Neural crest cell (in vitro differentiated cells): ENCODE data around the gene ZC3HAV1L. TPM values are rescaled to one million over a fixed set of nuclear protein-coding genes. Genes with fewer than 3 reads are reported as not detected.

Source experiments
- DNase-seq: peaks from one replicate; pipeline ENCODE4 v3.0.0; 2021; ENCODE audit warnings: low read depth, mixed read lengths, low spot score
- H3K27ac Mint-ChIP-seq: one replicate; pipeline ENCODE4 v1.8.0; 2021; ENCODE audit warnings: mild to moderate bottlenecking, mixed read lengths; ENCODE audit not compliant: unreplicated experiment
- H3K27me3 Mint-ChIP-seq: 2 replicates; pipeline ENCODE4 v1.8.0; 2021; ENCODE audit warnings: low read depth, mild to moderate bottlenecking, mixed read lengths
- H3K36me3 Mint-ChIP-seq: 2 replicates; pipeline ENCODE4 v1.8.0; 2021; ENCODE audit warnings: low read depth, mild to moderate bottlenecking, mixed read lengths
- H3K4me1 Mint-ChIP-seq: 2 replicates; pipeline ENCODE4 v1.8.0; 2021; ENCODE audit warnings: mixed read lengths
- H3K4me3 Mint-ChIP-seq: one replicate; pipeline ENCODE4 v1.8.0; 2021; ENCODE audit warnings: mild to moderate bottlenecking, mixed read lengths
- H3K9me3 Mint-ChIP-seq: 2 replicates; pipeline ENCODE4 v1.8.0; 2021; ENCODE audit warnings: mixed read lengths
- total RNA-seq: library from RNA; stranded (reverse); gene quantifications from 2 replicates; pipeline ENCODE4 v1.2.1, GENCODE V29; 2021
- TF ChIP-seq, protein P1 (sequence below): fragments of 200-600 bp; sonication (generic); conservative IDR thresholded peaks from 2 replicates; pipeline ENCODE4 v1.5.0; 2021; ENCODE audit warnings: antibody characterized with exemption, mild to moderate bottlenecking

Gene ZC3HAV1L
- total RNA-seq, 1 donor from 2014 or later: 0.44 TPM

DNA sequence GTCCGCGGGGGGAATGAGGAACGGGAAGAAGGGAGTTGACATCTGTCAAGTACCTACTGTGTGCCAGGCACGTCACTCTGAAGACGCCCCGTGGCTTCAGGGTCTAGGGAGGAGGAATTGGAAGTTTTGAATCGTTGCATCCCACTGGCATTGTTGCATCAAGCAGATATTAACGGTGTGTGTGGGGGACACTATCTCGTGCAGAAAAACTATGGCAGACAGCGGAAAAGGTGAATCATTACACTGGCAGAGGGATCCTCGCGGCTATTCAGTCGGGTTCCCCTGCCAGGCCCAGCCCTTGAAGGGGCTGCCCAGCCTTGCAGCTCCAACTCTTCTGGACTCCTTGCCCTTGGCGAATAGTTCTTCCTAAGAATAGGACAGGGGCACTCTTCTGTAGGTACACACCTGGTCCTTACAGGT is 53.6 kb downstream of the ZC3HAV1L start:
- DNase-seq: no peak
- H3K27ac Mint-ChIP-seq: no peak overlapping the region
- H3K4me1 Mint-ChIP-seq: peaks cover 37% of the 10 kb centered on the region
- no peaks in the 10 kb centered on the region for H3K9me3 Mint-ChIP-seq
- no peaks in the 10 kb centered on the region for H3K36me3 Mint-ChIP-seq
- TF ChIP-seq, protein P1, sequence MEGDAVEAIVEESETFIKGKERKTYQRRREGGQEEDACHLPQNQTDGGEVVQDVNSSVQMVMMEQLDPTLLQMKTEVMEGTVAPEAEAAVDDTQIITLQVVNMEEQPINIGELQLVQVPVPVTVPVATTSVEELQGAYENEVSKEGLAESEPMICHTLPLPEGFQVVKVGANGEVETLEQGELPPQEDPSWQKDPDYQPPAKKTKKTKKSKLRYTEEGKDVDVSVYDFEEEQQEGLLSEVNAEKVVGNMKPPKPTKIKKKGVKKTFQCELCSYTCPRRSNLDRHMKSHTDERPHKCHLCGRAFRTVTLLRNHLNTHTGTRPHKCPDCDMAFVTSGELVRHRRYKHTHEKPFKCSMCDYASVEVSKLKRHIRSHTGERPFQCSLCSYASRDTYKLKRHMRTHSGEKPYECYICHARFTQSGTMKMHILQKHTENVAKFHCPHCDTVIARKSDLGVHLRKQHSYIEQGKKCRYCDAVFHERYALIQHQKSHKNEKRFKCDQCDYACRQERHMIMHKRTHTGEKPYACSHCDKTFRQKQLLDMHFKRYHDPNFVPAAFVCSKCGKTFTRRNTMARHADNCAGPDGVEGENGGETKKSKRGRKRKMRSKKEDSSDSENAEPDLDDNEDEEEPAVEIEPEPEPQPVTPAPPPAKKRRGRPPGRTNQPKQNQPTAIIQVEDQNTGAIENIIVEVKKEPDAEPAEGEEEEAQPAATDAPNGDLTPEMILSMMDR: no peak
- peak overlapping the region; percentile 87 for H3K4me3 Mint-ChIP-seq
- no peaks in the 10 kb centered on the region for H3K27me3 Mint-ChIP-seq

DNA sequence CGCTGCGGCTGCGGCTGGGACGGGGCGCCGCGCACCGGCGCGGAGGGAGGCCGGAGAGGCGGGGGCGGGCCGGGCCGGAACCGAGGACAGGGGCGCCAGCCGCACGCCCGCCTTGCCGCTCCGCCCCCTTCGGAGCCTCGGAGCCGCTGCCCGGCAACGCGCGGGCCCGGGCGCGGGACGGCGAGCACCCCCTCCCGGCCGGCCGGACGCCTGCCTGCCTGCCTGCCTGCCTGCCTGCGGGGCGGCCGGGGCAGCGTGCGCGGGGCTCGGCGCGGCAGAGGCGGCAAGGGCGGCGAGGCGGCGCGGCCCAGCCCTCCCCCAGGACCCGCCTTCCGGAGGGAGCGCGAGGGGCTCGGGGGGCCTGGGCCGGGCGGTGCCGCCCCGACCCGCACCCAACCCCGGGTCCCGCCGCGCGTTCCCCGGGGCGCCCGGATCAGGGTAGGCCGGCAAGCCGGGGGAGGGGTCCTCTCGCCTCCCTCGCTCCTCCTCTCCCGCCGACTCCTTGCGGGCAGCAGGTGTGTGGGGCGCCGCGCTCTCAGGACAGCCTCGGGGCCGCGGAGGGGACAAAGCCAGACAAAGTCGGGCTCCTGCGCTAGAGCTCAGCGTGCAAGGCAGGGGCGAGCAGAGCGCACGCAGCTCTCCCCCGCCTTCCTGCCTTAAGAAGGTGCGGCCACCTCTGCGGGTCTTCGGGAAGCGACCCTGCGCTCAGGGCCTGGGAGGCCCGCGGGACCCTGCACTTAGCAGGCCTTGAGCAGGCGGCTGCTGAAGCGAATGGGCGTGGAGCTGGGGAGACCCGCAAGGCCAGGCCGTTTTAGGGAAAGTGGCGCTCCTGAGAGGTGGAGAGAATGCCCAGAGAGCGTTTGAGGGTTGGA is 54.3 kb downstream of the ZC3HAV1L start, which contains the start of gene KIAA1549:
TSS of gene KIAA1549 (minus strand) at position 58 of the 872 bp plus-strand sequence. CDS start 120 bp downstream, outside the sequence.
- H3K36me3 Mint-ChIP-seq: no peaks in the 10 kb centered on the region
- peak within 1 kb of the TSS; percentile 99 for H3K4me3 Mint-ChIP-seq
- H3K9me3 Mint-ChIP-seq: no peaks in the 10 kb centered on the region
- TF ChIP-seq, protein P1: peak; percentile 33
- no peaks in the 10 kb centered on the region for H3K27me3 Mint-ChIP-seq
- DNase-seq: peak; percentile 51
- peak within 1 kb of the TSS; percentile 93 for H3K27ac Mint-ChIP-seq
- H3K4me1 Mint-ChIP-seq: peaks cover 37% of the 10 kb centered on the region

DNA sequence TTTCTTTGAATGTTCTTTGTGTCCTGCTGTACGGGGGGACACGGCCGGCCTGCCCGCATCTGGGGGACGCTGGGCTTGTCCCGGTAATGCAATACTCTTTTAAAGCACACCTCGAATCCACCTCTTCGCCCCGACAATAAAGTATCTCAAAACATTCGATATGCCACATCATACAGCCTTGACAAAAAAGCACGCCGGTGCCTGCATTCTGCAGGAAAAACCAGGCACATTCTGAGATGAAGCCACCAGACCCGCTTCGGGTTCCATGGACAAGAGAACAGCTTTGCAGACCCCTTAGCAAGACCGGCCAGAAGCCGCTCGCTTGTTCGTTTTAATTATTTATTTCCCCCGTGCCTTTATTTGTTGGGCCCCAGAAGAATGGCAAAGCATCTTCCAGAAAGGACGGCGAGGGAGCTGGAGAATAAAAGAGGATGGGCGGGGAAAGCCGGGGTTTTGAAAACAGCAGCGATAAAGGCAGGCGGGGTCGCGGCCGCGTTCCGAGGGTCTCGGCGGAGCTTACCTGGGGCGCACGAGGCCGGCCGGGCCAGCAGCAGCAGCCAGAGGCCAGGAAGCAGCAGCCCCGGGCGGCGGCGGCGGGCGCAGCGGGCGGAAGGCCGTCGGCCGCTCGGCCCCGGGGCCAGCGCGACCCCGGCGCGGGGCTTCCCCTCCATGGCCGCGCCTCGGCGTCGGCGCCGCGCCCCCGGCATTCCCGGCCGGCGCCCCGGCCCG is 55.1 kb downstream of the ZC3HAV1L start:
- Mint-ChIP-seq H3K4me1 (peaks cover 38% of the 10 kb centered on the region), H3K27ac (peak overlapping the region; percentile 93), H3K27me3 (no peaks in the 10 kb centered on the region), H3K9me3 (no peaks in the 10 kb centered on the region), H3K36me3 (no peaks in the 10 kb centered on the region), H3K4me3 (peak overlapping the region; percentile 99)
- TF ChIP-seq, protein P1: no peak
- DNase-seq: peak; percentile 40

DNA sequence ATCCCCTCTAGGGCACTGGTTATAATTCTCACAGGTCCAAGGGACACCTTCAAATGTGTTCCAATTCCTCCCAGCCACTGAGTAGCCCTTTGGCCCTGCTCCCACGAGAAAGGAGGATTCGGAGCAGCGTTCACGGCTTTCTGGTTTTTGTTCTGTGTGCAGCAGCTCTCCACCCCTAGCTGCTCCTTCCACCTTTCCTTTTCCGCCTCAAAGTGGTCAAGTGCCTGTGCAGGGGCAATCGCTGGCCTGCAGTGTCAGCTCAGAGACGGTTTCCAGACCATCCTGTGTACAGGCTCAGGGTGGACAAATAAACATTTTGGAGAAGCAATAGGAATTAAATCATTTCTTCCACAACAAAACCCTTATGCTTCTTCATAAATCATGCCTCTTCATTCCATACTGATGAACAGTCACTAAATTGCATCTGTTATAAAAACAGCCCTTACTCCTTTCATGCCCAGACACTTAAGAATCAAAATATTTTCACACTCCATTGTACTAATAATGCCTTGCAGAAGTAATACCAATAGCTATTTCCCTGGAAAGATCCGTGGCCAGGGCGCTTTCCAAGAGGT is 55.8 kb downstream of the ZC3HAV1L start:
- H3K36me3 Mint-ChIP-seq: no peaks in the 10 kb centered on the region
- TF ChIP-seq, protein P1: no peak
- H3K4me1 Mint-ChIP-seq: peaks cover 45% of the 10 kb centered on the region
- H3K4me3 Mint-ChIP-seq: peak overlapping the region; percentile 99
- peak overlapping the region; percentile 93 for H3K27ac Mint-ChIP-seq
- H3K9me3 Mint-ChIP-seq: no peaks in the 10 kb centered on the region
- no peak for DNase-seq
- H3K27me3 Mint-ChIP-seq: no peaks in the 10 kb centered on the region

DNA sequence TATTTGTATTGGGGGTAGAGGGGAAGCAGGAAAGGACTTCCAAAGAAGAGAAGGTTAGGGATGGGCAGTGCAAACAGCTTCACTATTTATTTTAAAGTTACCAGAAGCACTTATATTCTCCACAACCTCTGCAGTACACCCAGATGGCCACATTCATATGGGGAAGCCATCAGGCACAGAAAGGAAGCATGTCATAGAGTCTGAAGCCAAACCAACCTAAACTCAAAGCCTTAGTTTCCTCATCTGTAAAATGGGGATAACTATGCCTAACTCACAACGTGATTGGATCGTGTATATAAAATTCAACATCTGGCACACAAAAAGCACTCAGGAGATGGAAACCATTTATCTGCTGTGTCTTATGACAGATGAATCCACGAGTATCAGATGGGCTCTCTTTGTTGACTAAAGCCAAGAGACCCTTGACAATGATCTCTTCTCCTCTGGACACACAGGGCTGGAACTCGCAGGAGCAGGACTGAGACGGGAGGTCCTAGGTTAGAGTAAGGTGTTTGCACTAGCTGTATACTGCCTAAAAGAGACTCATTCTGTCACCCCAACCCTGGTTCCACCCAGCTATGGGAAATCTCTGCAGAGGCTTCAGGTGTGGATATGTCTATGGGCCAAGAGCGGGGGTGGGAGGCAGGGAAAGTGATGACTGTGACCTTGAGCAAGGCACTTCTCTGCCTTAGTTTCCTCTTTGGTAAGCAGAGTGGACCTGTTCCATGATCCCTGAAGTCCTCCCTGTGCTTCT is 56.4 kb downstream of the ZC3HAV1L start:
- Mint-ChIP-seq H3K36me3 (no peaks in the 10 kb centered on the region), H3K27ac (no peak overlapping the region), H3K4me3 (peak overlapping the region; percentile 99), H3K4me1 (peaks cover 50% of the 10 kb centered on the region), H3K9me3 (no peaks in the 10 kb centered on the region), H3K27me3 (no peaks in the 10 kb centered on the region)
- no peak for DNase-seq
- TF ChIP-seq, protein P1: peak; percentile 47
